NCI-H2081 treated with DMSO at 0.1 percent for 48 hours (cell line): ENCODE measurements around the gene HGS.
A peak's percentile ranks its signal among the peaks of the same experiment; 100 is the strongest.
"Not testable (repeated sequence)": the region's sequence is repeated elsewhere in the genome, so short reads cannot be mapped to it uniquely, and the experiment has no call there.

Experiments used
- DNase-seq: peaks from one replicate; lab custom pipeline; 2025; lab: John Stamatoyannopoulos, UW

Gene HGS

DNA sequence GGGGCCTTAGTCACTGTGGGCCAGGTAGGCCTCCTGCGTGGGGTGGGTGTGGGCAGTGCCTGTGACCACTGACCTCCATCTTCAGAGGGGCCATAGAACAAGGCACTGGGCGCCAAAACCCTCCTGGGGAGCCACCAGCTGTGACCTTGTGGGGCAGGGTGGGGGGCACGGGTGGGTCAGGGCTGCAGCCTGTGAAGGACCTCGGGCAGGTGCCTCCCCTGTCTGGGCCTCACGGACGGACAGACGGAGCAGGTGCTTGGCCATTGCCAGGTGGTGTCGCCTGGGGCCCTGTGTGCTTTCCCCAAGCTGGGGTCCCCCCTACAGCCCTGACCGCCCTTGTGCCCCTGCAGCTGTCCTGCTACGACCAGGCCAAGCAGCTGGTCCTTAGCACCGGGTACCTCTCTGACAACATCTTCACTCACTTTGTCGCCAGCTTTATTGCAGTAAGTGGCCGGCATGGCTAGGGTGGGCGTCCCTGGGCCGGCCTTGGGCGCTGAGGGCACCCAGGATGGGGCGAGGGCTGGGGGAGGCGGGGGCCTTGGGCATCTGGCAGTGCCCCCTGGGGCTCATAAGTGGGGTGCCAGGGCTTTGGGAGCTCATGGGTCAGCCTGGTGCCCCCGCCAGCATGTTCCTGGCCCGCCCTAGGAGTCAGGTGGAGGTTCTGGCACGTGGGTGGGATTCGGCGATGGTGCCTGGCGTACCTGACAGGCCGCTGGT is 33.4 kb downstream of the HGS start:
- no peak for DNase-seq

DNA sequence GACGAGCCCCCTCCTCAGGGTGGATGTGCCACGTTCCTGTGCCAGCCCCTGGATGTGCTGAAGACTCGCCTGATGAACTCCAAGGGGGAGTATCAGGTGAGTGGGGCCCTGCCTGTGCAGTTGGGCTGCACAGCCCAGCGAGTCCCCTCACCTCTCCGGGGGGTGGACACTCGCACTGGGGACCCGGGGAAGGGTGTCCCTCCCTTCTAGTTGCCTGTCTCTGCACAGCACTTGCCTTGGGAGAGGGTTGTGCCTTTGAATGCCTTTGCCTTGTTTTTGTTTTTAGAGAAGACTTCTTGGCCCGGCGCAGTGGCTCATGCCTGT is 33.9 kb downstream of the HGS start:
- DNase-seq, result no peak

DNA sequence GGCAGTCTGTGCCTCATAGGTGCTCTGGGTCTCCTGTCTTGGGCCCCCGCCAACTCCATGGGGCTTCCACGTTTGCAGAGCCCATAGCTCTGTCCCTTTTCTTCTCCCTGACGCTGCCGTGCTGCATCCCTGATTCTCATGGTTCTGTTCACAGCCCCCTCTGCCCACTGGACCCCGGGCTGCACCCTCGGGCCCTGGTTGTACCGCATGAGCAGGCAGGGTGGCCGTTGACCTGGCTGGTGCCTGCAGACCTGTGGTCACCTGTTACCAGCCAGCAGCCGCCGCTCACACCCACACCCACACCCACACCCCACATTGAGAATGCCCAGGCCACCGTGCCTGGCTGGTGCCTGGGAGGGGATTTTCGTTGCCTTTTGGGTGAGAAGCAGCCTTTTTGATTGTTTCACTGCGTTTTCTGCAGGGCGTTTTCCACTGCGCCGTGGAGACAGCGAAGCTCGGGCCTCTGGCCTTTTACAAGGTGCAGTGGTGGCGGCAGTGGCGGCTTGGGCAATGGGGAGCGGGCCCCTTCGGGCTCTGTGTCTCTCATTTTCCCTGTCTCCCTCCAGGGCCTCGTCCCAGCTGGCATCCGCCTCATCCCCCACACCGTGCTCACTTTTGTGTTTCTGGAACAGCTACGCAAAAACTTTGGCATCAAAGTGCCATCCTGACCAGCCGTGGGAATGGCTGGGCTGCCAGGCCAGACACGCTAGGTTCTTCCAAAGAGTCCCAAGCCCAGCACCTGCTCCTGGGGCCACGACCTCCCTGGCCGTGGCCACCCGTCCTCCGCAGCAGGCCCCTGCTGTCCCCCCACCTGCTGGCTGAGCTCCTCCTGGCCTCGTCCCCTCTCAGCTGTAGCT is 35.8 kb downstream of the HGS start:
- DNase-seq, result no peak

DNA sequence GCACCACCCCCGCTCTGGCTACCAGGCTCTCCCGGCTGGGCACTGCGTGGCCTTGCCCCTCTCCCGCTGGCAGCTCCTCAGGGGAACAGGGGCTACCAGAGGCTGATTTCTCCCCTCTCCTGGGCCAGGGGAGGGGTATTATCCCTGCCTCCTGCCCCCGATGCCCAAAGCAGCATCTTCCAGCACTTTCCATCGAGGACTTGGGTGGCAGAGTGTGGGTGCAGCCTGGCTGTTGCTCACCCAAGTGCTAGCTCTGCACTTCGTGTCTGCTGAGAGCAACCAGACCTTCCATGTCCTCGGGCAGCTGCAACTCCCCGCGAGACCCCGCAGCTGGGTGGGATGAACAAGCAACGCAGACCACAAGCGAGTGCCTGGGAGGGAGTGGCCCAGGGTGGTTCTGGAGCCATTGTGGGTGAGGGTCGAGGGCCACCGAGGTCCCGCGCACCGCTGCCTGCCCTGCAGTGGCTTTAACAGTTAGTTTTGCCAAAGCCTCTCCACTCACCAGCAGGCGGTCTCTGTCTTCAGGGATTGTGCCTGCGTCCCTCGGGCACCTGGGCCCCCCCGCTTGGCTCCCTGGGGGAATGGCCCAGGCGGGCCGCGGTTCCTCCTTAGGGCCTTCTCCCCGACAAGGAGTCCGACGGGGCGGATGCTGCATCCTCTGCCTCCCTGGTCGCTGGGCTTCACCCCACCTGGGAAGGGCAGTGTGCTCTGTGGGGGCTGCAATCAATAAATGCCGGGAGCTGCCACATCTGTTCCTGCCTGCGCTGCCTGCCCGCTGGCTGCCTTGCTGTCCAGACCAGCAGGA is 36.7 kb downstream of the HGS start:
- no peak for DNase-seq

DNA sequence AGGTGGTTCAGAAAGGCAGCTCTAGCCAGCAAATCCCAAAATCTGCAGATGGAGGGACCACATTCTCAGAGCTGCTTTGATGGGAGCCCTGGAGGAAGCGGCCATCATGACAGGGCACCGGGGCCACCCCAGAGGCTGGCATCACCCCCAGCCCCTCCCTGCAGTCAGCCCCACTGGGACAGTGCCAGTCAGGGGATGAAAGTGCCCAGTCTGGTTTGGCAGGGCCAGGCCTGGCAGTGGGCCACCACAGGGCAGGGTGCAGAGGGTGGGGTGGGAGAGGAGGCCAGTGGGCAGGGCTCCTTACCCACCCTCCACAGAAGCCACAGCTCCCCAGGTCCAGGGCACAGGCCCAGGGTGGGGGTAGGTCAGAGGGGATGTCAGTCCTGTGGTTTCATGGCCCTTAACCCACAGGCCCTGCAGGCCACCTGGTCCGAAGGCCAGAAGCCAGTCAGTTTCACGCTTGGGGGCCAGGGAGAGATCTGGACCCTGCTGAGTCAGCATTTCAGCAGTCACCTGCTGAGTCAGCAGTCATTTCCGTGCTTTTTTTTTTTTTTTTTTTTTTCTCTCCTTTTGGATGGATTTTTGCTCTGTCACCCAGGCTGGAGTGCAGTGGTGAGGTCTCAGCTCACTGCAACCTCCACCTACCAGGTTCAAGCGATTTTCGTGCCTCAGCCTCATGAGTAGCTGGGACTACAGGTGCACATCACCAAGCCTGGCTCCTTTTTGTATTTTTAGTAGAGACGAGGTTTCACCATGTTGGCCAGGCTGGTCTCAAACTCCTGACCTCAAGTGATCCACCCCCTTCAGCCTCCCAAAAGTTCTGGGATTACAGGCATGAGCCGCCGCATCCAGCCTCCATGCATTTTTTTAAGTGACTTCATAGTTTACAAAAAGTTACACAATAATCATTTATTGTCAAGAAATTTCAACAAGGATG is 38.6 kb downstream of the HGS start:
- DNase-seq, result no peak

DNA sequence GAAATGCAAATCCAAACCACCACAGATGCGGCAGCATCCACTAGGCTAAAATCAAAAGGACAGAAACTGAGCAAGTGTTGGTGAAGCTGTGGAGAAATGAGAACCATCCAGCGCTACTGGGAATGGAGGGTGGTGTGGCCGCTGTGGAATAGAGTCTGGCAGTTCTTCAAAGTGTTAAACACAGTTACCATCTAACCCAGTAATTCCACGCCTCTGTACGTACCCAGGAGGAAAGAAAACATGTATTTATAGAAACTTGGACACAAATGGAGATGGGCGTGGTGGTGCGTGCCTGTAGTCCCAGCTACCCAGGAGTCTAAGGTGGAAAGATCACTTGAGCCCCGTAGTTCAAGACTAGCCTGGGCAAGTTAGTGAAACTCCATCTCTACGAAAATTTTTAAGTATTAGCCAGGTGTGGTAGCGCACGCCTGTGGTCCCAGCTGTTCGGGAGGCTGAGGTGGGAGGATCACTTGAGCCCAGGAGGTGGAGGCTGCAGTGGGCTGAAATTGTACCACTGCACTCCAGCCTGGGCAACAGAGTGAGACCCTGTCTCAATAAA is 39.9 kb downstream of the HGS start:
- DNase-seq, result no peak

DNA sequence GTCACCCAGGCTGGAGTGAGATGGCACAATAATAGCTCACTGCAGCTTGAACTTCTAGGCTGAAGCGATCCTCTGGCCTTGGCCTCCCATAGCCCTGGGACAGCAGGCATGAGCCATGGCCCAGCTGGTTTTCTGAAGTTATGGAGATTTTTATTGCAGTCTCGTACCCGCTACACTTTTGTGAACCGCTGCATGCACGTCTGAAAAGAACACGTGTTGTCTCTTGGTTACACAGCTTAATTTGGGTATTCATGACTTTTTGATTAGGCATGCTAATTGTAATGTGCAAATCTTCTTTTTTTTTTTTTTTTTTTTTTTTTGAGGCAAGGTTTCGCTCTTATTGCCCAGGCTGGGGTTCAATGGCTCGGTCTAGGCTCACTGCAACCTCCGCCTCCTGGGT is 41.6 kb downstream of the HGS start:
- DNase-seq, result no peak

DNA sequence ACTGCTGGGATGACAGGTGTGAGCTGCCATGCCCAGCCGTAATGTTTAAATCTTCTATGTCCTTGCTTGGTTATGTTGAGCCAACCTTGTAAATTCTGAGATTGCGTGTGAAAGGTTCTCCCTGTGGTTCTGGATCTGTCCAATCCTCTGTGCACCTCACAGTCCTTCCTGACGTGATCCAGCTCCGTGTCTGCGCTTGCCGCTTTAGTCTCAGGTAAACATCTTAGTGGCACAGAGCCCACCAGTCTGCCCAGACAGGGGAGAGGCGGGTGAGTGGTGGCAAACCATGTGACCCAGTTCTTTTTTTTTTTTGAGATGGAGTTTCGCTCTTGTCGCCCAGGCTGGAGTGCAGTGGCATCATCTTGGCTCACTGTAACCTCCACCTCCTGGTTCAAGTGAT is 42.2 kb downstream of the HGS start:
- no peak for DNase-seq

DNA sequence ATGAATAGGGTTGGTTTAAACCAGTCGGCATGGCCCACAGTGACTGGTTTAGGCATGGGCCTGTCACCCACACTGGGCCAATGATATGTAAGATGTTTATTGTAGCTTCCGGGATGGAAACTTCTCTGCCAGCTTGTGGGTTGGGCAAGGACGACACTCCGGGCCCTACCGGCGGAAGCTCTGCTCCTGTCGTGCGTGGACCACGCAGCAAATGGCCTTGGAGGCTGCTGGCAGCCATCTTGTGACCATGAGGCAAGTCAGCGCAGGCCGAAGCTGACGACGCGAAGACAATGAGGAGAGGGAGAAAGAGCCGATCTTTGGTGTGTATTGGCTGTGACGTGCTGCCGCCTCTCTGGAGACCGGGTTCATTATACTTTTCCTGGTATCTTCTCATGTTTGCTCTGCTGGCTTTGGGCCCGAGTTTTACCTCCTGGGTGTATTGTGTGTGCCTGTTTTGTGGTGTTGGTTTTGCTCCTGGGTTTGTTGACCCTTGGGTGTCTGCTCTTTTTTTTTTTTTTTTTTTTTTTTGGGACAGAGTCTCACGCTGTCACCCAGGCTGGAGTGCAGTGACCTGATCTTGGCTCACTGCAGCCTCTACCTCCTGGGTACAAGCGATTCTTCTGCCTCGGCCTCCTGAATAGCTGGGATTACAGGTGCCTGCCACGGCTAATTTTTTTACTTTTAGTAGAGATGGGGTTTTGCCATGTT is 43.7 kb downstream of the HGS start:
- peak; percentile 81 for DNase-seq

DNA sequence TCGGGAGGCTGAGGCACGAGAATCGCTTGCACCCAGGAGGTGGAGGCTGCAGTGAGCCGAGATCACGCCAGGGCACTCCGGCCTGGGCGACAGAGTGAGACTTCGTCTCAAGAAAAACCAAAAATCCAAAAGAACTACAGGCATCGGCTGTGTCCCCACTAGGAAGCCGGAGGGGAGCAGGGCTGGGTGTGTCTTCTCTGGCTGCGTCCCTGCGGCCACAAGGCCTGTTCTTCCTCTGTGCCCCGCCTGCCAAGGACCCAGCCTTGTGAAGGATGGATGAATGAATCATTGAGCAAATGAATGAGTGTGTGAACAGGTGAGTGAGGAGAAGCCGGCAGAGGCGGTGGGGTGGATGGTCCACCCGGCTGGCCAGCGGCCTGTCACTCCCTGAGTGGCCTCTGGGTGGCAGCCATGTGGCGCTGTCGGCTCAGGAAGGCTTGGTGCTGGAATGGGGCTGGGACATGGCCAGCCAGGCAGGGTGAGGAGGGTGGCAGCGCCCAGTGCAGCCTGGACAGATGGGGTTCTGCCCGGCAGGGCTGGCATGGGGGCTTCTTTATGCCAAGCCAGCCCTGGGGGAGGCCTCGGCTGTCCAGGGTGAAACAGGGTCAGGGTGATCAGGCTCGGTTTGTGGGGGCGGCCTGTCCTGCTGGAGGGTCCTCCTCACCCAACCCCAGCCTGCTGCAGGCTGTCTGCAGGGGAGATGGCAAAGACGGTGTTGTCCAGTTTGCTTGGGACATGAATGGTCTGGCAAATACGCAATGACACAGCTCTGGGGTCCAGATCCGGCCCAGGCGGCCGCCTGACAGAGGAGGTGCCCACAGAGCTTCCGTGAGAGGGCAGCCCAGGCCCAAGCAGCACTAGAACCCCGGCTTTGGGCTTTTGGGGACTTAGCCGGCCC is 49.9 kb downstream of the HGS start:
- DNase-seq, result peak; percentile 37

DNA sequence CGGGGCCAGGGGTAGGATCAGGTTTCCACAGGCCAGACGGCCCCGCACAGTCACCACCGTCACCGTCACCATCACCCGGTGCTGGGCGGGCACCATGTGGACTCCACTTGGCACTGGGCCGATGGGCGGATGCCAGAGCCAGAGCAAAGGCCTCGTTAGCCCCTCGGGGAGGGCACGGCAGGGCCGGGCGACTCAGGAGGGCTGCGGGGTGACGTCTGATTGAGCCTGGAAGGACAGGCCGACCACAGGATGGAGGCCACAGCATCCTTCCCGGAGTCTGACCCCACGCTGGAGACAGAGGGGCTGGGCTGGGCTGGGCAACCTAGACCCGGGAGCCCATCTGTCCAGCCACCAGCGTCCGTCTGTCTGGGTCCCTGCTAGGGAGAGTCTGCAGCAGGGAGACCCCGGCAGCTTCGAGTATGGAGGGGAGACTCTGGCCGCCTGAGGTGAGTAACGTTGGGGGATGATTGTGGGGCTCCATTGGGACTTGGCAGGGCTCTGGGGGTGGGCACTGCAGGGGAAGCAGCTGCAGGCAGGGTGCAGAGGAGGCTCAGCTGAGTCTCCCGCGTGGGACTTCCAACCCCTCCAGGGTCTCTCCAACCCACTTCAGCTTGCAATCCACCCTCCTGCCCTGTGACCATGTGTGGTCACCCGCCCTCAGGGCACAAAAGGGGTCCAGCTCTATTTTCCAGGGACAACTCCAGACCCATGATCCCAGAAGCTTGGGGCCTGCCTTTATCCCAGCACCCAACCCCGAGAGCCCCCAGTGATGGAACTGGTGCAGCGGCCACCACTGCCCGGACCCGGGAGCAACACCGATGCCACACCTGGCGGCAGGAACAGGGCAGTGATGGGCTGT is 50.8 kb downstream of the HGS start:
- no peak for DNase-seq

DNA sequence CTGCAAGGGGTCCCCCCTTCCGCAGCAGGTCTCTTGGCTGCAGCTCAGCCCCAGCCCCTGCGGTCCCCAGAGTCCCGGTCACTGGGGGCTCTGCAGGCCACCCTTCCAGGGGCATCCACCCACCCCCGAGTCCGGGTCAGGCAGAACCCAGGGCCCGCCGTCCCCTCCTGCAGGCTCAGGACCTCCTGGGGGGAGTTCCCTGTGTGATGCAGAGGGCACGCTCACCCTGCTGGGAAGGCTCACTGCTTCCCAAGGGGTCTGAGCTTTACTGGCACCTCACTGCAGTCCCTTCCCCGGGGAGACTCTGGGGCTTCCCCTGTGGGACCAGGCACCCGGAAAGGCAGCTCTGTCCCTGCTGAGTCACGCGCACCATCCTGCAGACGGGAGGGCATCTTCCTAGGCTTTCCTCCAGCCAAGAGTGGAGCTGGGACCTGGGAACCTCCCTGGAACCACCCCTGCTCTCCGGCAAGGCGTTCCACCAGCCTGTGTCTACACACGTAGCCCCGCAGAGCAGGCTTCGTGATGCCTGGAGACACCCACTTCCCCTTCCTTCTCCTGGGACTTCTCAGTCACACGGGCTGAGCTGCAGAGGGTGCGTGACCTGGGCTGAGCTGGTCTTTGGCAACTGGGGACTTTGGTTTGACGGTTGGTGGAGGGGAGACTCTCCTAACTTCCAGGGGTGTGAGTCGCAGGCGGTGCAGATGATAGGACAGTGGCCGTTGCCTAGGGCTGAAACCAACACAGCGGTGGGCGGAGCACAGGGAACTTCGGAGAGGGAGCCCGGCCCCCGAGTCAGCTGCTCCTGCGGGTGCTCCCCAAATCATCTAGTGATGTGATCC is 51.7 kb downstream of the HGS start:
- no peak for DNase-seq

DNA sequence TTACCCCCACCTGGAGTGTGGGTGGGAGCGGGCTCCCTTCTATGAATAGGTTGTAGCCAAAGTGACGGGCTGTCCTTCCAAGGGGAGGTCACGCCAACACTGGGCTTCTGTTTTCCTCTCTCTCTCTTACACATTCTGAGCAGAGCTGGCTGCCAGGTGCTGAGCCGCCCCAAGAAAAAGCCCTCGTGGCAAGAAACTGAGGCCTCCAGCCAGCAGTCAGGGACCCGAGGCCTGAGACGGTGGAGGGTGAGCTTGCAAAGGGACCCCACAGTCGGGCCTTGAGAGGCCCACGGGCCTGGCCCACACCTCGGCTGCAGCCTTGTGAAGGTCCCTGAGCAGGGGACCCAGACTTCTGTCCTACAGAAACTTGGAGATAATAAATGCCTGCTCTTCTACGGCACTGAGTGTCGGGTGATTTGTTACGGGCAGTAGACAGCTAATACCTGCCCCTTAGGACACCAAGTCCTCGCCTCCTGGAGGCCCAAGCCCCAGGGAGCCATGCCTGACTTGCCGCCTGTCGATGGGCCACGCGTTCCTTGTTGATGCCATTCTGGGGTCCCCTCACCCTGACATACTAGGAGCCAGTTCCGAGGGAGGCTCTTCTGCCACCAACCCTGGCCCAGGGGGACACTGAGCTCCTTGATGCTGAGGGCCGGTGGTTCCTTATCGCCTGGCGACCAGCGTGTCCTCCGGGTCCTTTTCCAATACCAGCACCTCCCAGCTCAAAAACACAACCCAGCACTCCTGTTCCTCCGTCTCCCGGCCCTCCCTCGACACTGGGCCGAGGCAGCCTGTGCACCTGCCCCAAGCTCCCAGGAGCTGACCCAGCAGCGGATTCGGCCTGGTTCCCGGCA is 54.4 kb downstream of the HGS start:
- DNase-seq, result no peak

DNA sequence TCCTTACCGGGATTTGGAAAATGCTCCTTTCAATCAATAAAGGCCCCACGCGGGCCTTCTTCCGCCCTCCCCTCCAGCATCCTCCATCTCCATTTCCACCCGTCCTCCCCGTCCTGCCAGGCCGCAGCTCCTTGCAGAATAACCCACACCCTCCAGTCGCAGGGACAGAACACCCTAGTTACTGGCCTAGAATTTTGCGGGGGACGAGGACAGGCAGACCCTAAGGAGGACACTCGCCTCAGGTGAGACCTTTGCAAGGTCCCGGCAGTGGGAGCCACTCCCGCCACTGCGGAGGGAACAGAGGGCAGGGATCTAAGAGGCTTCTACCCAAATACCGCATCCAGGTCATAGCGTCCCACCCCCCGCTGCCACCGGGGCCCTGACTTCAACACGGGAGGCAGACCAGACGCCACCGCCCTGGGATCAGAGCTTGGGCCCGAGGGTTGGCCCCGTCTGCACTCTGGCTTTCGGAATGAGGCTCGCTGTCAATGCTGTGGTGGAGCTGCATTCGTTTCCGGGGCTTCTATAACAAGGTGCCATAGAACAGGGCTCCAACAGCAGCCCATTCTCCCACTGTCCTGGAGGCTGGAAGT is 55.1 kb downstream of the HGS start:
- DNase-seq, result no peak

DNA sequence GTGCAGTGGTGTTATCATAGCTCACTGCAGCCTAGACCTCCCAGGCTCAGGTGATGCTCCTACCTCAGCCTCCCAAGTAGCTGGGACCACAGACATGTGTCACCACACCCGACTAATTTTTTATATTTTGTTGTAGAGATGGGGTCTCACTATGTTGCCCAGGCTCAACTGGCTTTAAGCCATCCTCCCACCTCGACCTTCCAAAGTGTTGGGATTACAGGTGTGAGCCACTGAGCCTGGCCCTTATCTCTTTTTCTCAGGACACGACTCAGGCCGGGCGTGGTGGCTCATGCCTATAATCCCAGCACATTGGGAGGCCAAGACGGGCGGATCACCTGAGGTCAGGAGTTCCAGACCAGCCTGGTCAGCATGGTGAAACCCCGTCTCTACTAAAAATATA is 55.8 kb downstream of the HGS start:
- DNase-seq, result not testable (repeated sequence)

DNA sequence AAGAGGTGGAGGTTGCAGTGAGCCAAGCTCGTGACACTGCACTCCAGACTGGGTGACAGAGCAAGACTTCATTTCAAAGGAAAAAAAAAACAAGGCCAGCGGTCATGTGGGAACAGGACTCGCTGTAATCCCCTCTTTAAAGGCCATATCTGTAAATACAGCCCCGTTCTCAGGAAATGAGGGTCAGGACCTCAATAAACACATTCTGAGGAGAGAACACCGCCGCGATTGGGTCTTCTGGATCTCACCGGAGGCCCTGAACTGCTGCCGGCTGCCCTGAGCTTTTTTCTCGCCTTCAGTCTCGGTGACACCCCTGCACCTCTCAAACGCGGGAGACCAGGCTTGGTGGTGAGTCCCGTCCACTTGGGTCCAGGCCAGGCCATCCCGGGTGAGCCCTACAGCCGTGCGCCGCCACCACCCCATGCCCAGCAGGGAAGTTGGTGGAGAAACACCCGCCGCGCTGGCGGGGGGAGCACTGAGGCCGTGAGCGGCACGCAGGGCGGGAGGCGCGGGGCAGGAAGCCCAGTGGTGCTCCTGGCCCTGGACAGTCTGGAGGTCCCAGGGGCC is 56.7 kb downstream of the HGS start:
- DNase-seq, result no peak
